GM19238 (cell line): Measurements from ENCODE around the gene ZDHHC8.

ENCODE experiments used
- DNase-seq: peaks from one replicate; pipeline ENCODE4 v3.0.0; 2011; ENCODE audit warnings: low spot score; ENCODE audit not compliant: insufficient read length

ZDHHC8 gene

DNA sequence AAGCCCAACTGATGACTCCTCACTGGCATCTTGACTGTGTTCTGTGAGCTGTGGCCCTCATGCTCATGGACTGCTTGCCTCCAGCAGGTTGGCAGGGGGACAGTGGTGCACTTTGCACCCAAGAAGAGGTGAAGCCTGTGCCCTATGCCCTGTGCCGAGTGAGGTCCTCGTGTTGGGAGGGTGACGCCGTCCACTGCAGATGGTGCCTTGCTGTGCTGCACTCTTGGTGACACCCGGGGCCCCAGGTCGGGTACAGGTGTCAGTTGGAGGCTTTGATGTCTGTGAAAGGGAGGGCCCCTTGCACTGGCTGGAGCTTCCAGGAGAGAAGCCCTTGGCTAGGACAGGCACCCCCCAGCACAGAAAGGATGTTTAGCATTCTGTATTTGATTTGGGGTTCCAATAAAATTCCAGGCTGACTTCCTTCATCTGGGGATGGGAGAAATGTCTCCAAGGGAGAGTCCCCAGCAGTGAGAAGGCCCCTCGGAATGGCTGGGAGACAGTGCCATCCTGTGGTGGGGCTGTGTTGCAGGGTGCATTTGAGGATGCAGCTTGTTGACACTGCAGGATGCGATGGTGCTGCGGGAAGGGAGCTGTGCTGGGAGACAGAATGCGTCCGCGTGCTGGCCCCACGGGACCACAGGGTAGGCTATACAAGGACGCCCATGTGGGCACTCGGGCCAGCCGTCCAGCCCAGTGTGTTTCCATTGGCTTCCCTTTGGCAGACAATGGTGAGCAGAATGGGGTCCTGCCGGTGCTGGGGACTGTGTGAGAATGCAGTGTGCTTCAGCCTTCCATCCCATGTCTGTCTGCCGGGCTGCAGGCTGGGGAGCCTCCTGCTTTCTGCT, 2.5 kb upstream of the ZDHHC8 start:
- no peak for DNase-seq

DNA sequence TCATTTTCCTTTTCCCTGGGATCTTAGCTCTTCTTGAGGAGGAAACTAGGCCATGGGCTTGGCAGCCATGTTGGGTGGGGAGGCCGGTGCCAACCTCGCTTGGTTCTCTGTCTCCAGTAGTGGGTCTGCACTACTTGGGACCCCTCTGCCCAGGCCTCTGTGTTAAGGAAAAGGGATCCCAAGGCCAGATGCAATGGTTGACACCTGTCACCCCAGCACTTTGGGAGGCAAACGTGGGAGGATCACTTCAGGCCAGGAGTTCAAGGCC, 1.9 kb upstream of the ZDHHC8 start:
- no peak for DNase-seq

DNA sequence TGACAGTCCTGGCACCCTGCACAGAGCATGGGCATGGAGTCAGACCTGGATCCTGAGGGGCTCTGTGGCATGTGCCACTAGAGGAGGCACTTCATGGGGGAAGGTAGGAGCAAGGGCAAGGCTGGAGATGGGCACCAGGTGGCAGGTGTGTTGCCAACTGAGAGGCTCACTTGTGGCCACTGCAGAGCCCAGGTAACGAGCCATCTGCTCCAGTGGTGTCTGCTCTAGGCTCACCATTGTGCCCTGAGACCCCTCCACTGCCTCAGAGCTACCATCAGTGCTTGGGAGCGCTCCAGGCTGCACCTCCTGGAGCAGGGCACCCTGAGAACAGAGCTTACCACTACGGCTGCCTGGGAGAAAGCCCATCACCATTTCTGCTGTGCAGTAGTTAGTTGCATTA, 1.3 kb upstream of the ZDHHC8 start:
- DNase-seq: no peak

DNA sequence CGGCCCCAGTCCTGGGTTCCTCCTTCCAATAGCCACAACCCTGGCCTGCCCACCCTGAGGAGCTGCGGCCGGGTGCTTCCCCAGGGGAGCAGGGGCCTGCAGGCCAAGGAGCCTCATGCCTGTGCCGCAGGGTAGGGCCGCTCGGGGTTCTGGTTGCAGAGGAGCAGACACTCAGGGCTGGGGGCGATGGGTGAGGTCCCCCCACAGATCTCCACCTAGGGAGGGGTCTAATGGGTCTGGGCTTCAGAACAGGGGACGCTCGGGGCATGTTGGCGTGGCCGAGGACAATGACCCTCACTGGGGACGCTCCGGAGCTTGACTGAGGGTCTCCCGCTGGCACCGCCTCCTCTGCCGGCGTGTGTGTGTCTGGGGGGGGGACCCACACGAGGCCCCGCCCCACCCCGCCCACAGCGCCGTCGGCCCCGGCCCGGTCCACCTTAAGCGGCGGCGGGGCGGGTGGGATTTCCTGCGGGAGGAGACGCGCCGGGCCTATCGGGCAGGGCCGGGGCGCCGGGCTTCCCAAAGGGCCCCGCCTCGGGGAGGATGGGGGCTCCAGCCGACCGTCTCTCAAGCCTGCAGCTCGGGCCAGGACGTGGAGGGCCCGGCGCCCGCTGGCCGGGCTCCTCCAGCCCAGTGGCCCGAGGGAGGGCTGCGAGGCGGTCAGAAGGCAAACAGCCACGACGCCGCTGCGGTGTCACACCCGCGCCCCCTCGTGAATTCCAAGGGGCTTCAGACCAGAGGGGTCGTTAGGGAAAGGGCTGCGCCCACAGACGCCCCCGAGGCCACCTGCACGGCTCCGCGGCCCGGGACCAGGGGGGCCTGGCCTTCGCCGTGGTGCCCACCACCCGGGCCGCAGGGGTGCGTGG, 640 bp upstream of the ZDHHC8 start:
- peak; percentile 88 for DNase-seq

DNA sequence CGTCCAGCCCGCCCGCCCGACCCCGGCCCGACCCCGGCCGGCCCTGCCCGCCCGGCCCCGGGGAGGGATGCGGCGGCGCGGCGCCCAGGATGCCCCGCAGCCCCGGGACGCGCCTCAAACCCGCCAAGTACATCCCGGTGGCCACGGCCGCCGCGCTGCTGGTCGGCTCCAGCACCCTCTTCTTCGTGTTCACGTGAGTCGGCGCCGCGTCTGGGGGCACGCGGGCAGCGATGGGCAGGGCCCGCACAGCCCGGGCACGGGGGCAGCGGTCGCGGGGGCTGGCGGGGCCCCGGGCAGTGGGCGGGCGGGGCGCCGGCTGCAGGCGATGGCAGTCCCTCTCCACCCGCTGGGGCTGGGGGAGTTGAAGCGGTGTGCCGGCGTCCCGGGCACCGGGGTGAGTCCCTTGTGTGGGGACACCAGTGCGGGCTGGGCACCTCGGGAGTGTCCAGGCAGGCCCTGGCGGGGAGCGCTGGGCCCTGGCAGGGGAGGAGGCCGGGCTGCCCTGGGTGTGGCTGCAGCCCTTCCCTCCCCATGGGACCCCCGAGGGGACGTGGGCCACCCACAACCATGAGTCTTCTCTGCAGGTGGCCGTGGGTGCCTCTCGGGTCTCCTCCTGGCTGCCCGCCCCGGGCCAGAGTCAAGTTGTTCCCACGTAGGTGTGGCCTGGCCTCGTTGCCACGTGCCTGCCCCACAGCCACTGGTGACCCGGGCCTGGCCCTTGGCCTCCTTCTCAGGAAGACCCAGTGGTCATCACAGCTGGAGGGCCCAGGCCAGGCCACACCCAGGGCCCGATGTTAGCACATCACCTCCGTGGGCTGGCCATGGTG, 468 bp downstream of the ZDHHC8 start:
- DNase-seq: peak; percentile 38

DNA sequence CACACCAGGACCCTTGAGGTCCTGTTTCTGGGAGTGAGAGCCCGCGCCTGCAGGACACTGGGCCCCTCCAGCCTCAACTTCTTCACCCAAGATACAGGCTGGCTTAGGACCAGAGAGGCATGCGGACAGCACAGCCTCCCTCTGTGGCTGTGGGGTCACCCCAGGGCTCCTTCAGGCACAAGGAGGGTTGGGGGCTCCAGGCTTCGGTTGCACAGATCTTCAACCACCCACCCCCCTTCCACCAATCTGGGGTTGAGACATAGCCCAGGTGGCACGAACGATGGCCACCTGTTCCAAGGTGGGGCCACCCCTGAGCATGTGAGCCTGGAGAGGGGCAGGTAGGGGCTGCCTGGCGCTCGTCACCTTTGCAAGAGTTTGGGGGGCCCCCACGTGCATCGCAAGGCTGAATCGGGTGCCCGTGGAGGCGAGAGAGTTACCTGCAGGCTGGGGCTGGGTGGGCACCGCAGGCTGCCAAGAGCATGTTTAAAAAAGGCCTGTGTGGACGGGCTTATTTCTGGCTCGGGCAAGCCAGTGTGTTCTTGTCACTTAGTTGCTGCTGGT, 1.2 kb downstream of the ZDHHC8 start:
- no peak for DNase-seq

DNA sequence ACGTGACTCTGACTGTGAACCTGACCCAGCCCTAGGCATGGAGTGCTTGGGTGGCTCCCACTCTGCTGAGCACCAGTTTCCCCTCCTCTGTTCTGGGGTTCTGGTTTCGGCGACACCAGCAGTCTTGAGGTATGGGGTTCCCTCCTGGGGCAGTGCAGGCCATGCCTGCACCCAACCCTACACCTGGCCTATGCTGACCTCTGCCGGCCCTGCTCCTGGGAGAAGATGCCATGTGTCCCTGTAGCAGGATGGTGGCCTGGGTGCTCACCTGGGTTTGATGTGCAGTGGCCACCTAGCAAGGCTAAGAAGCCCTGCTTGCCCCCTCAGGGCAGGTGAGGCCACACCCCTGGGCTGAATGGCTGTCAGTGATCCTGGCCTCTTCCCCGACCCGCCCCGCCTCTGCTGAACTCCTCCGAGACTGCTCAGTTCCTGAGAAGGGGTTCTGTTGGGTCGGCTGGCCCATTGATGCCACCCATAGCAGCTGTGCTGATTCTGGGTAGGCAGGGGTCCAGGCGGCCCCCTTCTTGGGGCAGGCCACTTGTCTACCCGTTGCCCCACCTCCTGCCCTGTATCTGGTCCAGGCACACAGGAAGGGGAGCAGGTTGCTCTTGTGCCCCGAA, 2.4 kb downstream of the ZDHHC8 start:
- DNase-seq: no peak

DNA sequence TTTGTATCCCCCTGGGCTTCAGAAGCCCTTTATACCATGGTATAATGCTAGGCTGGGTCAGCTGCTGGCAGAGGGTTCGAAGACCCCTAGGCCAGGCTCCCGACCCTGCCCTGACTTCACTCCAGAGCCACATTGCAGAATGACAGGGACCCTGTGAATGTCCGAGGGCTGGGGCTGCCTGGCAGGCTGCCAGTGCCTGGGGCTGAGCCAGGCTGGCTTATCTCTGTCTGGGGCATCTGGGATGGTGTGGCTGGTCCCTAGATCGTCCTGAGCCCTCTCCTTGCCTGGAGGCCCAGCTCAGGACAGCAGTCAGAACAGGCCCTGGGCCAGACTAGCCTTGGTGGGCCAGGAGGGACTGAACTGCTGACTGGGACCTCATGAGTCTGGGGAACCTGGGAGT, 3.7 kb downstream of the ZDHHC8 start:
- DNase-seq: no peak

DNA sequence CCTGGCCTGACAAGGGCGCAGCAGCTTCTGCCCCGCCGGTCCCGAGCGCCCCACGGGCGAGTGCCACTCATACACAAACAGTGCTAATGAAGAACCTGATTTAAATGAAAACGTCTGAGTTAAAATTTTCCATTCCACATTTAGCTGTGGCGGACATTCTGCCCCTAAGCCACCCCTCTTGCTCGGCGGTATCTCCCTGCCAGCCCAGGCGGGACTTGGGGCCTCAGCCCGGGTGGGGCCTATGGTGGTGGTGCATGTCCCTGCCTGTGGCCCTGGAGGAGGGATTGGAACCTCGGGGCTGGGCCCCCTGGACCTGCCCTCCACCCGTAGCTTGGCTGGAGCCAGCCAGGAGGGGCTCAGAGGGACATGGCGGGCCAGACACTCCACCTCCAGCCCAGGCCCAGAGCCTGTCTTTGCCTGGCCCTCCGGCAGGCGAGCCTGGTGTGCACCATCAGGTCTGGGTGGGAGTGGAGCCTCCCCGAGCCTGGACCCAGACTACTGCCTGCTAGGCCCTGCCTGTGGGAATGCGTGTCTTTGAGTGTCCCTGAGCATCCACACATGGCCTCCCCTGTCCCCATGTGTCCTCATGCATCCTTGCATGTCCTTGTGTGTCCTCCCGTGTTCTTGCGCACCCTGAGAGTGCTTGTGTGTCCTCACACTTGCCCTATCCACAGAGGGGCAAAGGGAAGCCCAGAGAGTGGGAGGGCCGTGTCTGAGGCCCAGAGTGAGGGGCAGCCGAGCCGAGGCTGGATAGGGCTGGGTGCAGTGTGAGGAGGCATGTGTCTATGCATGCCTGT, 4.4 kb downstream of the ZDHHC8 start:
- DNase-seq: no peak

DNA sequence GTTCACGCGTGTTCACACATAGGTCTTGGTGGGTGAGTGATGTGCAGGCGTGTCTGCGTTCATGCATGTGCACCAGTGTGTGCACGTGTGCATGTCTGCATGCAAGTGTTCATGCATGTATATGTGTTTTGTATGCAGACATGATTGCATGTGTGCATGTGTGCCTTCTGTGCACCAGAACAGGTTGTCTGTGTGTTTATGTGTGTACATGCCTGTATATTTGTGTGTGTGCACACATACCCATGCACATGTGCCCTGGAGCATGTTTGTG, 4.9 kb downstream of the ZDHHC8 start:
- DNase-seq: no peak

DNA sequence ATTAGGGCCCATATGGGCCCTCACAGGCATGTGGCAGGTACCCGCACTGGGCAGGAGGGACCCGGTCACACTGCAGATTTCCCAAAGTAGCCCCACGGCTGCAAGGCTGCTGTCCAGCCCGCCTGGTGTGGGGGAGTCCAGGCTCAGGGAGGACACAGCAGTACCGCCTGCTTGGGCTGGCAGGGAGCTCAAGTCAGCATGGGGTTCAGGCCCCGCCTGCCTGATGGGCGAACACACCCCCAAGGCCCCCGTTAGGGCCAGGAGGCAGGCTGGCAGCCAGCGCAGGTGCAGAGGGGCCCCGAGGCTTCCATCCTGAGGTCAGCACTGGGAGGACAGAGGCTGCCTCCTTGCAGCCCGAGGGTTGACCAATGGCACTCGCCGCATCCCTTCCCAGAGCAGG, 5.5 kb downstream of the ZDHHC8 start:
- no peak for DNase-seq

DNA sequence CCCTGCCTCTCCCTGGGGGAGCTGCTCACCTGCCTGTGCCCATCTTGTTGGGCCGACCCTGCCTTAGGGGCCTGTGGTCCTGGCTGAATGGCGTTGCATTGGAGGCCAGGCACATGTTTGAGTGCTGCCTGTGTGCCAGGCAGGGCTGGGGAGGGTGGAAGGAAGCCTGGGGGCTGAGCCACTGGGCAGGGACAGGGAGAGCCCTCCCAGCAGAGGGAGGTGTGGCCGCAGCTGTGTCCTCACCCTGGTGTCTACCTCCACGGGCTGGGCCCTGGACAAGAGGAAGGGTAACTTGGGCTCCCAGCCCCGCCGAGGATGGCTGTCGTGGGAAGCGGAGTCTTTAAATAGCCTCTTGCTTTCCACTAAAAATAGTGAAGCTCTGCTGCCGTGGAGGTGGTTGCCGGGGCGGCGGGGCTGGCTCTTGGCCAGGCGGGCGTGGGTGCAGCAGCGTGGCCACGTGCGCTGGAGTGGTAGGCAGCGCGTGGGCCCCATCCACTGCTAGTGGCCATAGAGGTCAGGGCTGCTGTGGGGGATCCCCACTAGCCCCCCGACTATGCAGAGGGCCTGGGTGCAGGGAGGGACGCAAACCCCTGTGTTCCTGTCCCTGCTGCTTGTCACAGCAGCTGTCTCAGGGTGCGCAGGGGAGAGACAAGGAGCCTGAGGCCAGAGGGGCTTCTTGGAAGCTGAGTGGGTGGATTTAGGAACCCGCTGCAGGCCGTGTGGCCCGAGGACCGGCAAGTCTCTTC, 6.2 kb downstream of the ZDHHC8 start:
- DNase-seq: no peak

DNA sequence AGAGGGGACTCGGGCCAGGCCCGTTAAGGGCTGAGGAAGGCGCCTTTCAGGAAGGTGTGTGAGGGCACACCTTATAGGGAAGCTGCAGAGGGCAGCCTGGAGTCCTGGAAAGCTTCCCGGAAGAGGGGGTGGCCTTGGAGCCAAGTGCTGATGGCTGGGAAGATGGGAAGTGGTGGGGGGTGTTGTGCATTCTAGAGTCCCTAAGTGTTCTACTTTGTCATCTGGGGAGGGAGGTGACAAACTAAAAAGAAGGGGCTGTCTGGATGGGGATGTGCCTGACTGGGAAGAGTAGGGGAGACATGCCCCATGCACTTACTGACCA, 6.8 kb downstream of the ZDHHC8 start:
- DNase-seq: no peak

DNA sequence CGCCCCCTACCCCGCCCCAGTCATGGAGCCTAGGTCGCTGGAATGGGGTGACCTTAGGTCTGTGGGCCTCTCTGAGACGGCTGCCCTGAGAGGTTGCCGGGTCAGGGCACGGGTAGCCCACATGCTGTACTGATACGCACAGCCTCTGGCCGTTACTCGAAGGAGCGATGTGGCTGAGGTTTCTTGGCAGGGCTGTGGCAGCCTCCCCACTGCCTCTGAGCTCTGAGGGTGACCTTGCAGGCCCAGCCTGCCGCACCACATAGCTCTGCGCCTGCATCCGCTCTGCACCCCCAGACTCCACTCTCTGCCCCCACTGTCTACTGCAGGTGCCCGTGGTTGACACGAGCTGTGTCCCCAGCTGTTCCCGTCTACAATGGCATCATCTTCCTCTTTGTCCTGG, 7.3 kb downstream of the ZDHHC8 start:
- no peak for DNase-seq

DNA sequence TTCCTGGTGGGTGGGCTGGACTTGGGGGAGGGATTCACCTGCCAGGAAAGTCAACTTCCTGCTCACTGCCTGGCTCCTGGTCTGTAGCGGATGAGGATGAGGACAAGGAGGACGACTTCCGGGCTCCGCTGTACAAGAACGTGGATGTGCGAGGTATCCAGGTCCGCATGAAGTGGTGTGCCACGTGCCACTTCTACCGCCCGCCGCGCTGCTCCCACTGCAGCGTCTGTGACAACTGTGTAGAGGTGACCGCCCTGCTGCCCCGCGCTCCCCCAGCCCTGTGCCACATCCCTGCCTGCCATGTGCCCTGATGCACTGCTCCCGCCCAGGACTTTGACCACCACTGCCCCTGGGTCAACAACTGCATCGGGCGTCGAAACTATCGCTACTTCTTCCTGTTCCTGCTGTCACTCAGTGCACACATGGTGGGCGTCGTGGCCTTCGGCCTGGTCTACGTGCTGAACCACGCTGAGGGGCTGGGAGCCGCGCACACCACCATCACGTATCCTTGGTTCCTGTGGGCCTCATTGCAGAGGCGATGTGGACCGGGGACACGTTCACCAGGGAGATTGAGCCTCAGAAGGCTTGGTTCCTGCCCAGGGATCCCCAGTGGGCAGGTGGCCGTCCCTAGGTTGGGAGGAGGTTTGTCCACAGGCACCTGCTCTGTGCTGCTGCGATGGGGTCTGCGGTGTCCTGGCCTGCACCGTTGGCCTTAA, 7.9 kb downstream of the ZDHHC8 start:
- DNase-seq: no peak

DNA sequence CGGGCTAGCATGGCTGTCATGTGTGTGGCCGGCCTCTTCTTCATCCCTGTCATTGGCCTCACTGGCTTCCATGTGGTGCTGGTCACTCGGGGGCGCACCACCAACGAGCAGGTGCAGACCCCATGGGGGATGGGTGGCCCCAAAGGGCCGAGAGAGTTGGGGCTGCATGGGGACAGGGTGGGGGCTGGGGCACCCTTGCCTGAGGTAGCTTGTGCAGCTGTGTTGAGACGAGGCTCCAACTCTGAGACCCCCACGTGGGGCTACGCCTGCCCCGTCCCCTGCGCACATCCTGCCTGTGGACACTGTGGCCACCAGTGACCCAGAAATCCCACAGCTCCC, 8.5 kb downstream of the ZDHHC8 start:
- DNase-seq: no peak

DNA sequence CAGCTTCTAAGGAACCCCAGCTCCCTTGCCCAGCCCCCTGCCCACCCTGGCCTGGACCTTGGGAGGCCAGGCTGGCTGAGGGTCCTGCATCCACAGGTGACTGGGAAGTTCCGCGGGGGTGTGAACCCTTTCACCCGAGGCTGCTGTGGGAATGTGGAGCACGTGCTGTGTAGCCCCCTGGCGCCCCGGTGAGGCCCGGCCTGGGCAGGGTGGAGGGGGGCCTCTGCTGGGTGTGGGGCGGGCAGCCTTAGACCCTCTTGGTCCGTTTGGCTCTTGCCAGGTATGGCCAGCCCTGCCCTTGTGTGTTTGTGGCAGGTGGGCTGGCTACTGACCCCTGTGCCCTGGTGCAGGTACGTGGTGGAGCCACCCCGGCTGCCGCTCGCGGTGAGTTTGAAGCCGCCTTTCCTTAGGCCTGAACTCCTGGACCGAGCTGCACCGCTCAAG, 8.9 kb downstream of the ZDHHC8 start:
- no peak for DNase-seq

DNA sequence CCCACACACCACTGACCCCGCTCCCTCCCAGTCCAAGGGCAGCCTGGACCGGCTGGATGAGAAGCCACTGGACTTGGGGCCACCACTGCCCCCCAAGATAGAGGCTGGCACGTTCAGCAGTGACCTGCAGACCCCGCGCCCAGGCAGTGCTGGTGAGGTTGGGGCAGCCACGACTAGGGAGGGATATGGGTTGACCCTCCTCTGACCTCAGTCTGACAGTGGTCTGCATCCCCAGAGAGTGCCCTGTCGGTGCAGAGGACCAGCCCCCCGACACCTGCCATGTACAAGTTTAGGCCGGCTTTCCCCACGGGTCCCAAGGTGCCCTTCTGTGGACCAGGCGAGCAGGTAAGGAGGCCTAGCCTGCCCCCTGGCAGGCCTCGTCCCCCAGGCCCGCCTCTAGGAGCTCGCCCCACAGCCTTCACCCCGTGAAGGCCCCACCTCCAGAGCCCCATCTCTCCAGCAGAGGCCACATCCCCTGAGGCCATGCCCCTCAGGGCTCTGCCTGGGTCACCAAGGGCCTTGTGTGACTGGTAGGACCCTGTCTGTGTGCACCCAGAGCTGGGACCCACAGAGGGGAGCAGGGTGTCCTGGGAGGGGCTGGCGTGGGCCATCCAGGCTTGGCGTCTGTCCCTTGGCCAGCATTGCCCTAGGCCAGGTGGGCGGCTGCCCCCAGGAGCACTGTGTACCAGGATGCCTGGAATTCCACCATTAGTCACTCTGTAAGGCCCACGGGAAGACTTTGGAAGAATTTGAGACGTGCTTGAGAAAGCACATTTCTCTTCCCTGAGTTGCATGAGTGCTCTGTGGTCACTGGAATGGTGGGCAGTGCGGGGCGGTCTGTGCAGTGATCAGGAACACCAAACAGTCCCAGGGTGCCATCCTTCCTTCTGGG, 9.8 kb downstream of the ZDHHC8 start:
- DNase-seq: no peak
